Measurements from ENCODE around the gene RTL10.

Gene RTL10

GRCh38 chr22:19902245-19902715 is 47.6 kb upstream of the RTL10 start:
- no peaks in the 10 kb centered on the region for H3K4me1 ChIP-seq
- no peak for TF ChIP-seq CTCF (IDR thresholded peaks at IDR 0.05)

DNA sequence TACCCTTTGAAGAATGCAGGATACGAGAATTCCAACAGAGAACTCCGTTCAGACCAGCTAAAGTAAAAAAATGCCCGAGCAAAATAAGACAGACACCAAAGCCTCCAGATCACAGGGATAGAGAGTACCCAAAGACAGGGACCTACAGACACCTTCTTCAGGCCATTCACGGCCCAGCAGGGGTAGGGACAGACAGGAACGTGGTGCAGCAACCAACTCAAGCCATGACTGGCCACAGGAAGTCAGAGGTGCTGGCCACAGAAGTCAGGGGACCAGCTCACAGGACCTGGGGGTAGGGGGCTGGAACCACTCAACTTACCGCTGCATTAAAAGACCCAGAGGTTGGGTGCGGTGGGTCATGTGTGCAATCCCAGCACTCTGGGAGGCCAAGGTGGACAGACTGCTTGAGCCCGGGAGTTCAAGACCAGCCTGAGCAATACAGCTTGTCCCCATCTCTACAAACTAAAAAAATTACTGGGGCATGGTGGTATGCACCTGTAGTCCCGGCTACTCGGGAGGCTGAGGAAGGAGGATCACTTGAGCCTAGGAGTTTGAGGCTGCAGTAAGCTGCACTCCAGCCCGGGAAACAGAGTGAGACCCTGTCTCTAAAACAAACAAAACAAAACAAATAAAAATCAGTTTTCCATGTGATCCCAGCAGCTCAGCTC is 47.0 kb upstream of the RTL10 start:
- no peak for TF ChIP-seq CTCF (IDR thresholded peaks at IDR 0.05)
- H3K9me3 ChIP-seq (ENCODE audit: control insufficient read depth, low read length), result no peaks in the 10 kb centered on the region
- H3K4me1 ChIP-seq, result no peaks in the 10 kb centered on the region
- H3K79me2 ChIP-seq, result no peaks in the 10 kb centered on the region
- no peaks in the 10 kb centered on the region for H3K36me3 ChIP-seq (ENCODE audit: control insufficient read depth, insufficient read depth, low read length)
- H3K4me2 ChIP-seq (ENCODE audit: low read length), result no peak overlapping the region
- no peak overlapping the region for H3K4me3 ChIP-seq (ENCODE audit: low read depth, low read length)
- no peaks in the 10 kb centered on the region for H3K27me3 ChIP-seq (ENCODE audit: control insufficient read depth, insufficient read depth, low read length)
- no peak overlapping the region for H3K27ac ChIP-seq
- no peak overlapping the region for H2AFZ ChIP-seq
- no peak overlapping the region for H3K9ac ChIP-seq

More at GRCh38 chr22:19902245-19902715, 47.6 kb upstream of the RTL10 start:
- H3K9me3 ChIP-seq (ENCODE audit: control insufficient read depth, low read length), result no peaks in the 10 kb centered on the region
- H3K4me2 ChIP-seq (ENCODE audit: low read length), result no peak overlapping the region
- no peaks in the 10 kb centered on the region for H3K36me3 ChIP-seq (ENCODE audit: control insufficient read depth, insufficient read depth, low read length)
- H3K27ac ChIP-seq, result no peak overlapping the region
- no peak overlapping the region for H3K9ac ChIP-seq
- no peak overlapping the region for H2AFZ ChIP-seq
- H3K4me3 ChIP-seq (ENCODE audit: low read depth, low read length), result no peak overlapping the region
- H3K79me2 ChIP-seq, result no peaks in the 10 kb centered on the region
- no peaks in the 10 kb centered on the region for H3K27me3 ChIP-seq (ENCODE audit: control insufficient read depth, insufficient read depth, low read length)

- Histone ChIP-seq H3K9ac (no peak overlapping the region), H3K36me3 (ENCODE audit: control insufficient read depth, insufficient read depth, low read length) (no peaks in the 10 kb centered on the region), H3K79me2 (no peaks in the 10 kb centered on the region), H3K4me2 (ENCODE audit: low read length) (no peak overlapping the region), H2AFZ (no peak overlapping the region), H3K9me3 (ENCODE audit: control insufficient read depth, low read length) (no peaks in the 10 kb centered on the region), H3K27ac (no peak overlapping the region), H3K27me3 (ENCODE audit: control insufficient read depth, insufficient read depth, low read length) (no peaks in the 10 kb centered on the region), H3K4me3 (ENCODE audit: low read depth, low read length) (no peak overlapping the region), H3K4me1 (no peaks in the 10 kb centered on the region)
- TF ChIP-seq CTCF (IDR thresholded peaks at IDR 0.05), result no peak
Observed at GRCh38 chr22:19900707-19901436, 46.2 kb upstream of the RTL10 start.

DNA sequence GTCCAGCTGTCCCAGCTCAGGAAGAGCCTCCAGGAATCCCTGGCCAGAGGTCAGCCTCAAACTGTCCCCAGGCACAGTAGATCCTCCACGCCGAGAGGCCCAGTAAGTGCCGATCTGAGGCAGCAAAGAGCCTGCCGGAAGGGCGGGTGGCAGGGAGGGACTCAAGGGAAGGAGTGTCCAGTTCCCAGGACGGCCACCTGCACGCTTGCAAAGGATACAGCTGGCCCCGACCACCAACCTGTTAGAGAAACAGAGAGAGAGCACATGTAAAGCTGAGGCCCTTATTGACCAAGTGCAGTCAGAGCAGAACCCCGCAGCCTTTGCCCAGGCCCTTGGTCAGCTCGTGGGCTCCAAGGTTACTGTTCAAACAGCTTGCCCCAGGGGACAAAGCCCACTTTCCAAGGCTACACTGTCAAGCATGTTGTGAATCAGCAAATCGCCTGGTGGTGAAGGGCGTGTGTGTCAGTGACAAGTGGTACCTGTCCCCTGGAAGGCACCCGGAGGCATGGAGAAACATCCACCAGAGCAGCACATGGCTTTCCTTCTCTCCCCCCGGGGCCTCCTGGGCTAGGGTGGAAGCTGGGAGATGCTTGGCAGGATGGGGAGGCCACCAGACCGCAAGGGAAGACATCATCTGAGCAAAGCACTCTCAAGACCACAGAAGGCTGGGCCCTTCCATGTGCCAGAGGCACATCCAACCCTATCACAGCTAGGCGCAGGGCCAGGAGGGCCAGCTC is 44.3 kb upstream of the RTL10 start:
- Histone ChIP-seq H3K79me2 (no peaks in the 10 kb centered on the region), H3K36me3 (ENCODE audit: control insufficient read depth, insufficient read depth, low read length) (no peaks in the 10 kb centered on the region), H3K4me3 (ENCODE audit: low read depth, low read length) (no peak overlapping the region), H3K4me2 (ENCODE audit: low read length) (no peak overlapping the region), H3K27me3 (ENCODE audit: control insufficient read depth, insufficient read depth, low read length) (no peaks in the 10 kb centered on the region), H3K9me3 (ENCODE audit: control insufficient read depth, low read length) (no peaks in the 10 kb centered on the region), H3K9ac (no peak overlapping the region), H3K4me1 (no peaks in the 10 kb centered on the region), H3K27ac (no peak overlapping the region), H2AFZ (no peak overlapping the region)
- TF ChIP-seq CTCF (IDR thresholded peaks at IDR 0.05), result no peak
